Ectodermal cell (in vitro differentiated cells): ENCODE results near the gene ZBTB44.
"Not testable (repeated sequence)": the region's sequence is repeated elsewhere in the genome, so short reads cannot be mapped to it uniquely, and the experiment has no call there.

Experiments
- H3K27ac ChIP-seq: 2 replicates; pipeline ENCODE4 v1.7.0; 2013; ENCODE audit warnings: mild to moderate bottlenecking, low read depth, low read length; ENCODE audit not compliant: insufficient read depth, poor library complexity, severe bottlenecking
- H3K27me3 ChIP-seq: 2 replicates; pipeline ENCODE4 v1.7.0; 2013; ENCODE audit warnings: mild to moderate bottlenecking, low read length; ENCODE audit not compliant: insufficient read depth, control insufficient read depth, poor library complexity, severe bottlenecking
- H3K36me3 ChIP-seq: one replicate; pipeline ENCODE4 v1.7.0; 2013; ENCODE audit warnings: low read length; ENCODE audit not compliant: control insufficient read depth, insufficient read depth
- H3K4me1 ChIP-seq: one replicate; pipeline ENCODE4 v1.7.0; 2013; ENCODE audit warnings: low read length; ENCODE audit not compliant: control insufficient read depth, insufficient read depth
- H3K4me3 ChIP-seq: 2 replicates; pipeline ENCODE4 v1.7.0; 2013; ENCODE audit warnings: low read depth, low read length, control low read depth; ENCODE audit not compliant: insufficient read depth
- H3K9me3 ChIP-seq: 2 replicates; pipeline ENCODE4 v1.7.0; 2013; ENCODE audit warnings: mild to moderate bottlenecking, low read length, moderate library complexity; ENCODE audit not compliant: control insufficient read depth
- WGBS, 2 experiments: methylation state at CpG; one replicate each; pipeline ENCODE4 v1.1.7; 2013; ENCODE audit warnings: missing lambda C conversion rate in 2 of 2; 5-methylcytosine and 5-hydroxymethylcytosine counted together

Gene ZBTB44

DNA sequence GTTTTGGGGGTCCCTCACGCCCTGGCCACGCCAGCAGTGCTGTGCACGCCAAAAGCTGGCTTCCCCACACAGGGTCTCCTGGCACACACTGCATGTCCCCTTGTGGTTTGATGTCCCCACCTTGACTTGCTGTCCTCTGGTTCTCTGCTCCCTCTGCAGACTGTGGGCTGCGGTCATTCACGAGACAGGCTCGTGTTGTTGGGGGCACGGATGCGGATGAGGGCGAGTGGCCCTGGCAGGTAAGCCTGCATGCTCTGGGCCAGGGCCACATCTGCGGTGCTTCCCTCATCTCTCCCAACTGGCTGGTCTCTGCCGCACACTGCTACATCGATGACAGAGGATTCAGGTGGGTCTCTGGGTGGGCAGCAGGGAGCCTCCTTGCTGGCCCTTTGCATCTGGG, 114.9 kb downstream of the ZBTB44 start:
- Histone ChIP-seq H3K36me3 (no peaks in the 10 kb centered on the region), H3K4me1 (no peaks in the 10 kb centered on the region), H3K27ac (no peak overlapping the region), H3K27me3 (no peaks in the 10 kb centered on the region), H3K9me3 (no peaks in the 10 kb centered on the region), H3K4me3 (no peak overlapping the region)
- WGBS, 2 experiments = 96 to 97% methylated on average over 12 of the region's 12 CpGs

DNA sequence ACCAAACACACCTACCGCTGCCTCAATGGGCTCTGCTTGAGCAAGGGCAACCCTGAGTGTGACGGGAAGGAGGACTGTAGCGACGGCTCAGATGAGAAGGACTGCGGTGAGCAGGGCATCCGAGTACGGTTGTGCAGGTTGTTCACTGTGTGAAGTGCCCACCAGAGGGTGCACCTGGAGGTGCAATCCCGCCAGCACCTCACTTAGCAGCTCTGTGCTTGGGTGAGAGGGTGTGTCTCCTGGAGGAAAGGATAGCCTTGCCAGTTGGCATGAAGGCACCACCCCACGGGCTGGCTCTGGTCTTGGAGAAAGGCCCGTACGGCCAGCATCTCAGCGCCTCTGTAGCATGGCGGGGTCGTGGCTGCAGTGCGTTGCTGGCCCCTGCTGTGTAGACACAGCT, 115.8 kb downstream of the ZBTB44 start:
- Histone ChIP-seq H3K9me3 (no peaks in the 10 kb centered on the region), H3K4me3 (no peak overlapping the region), H3K36me3 (no peaks in the 10 kb centered on the region), H3K4me1 (no peaks in the 10 kb centered on the region), H3K27me3 (no peaks in the 10 kb centered on the region), H3K27ac (no peak overlapping the region)
- WGBS, 2 experiments = 94 to 95% methylated on average over 15 of the region's 15 CpGs

DNA sequence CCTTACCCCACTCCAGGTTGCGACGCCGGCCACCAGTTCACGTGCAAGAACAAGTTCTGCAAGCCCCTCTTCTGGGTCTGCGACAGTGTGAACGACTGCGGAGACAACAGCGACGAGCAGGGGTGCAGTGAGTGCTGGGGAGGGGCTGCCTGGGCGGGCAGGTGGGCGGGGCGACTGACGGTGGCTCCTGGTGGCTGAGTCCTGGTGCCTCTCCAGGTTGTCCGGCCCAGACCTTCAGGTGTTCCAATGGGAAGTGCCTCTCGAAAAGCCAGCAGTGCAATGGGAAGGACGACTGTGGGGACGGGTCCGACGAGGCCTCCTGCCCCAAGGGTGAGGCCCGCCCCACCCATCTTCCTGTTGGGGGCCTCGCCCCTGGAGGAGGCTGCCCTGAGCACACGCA, 116.4 kb downstream of the ZBTB44 start:
- no peaks in the 10 kb centered on the region for H3K4me1 ChIP-seq
- H3K4me3 ChIP-seq = no peak overlapping the region
- H3K27ac ChIP-seq = no peak overlapping the region
- WGBS, 2 experiments = 89 to 91% methylated on average over 22 of the region's 22 CpGs
- no peaks in the 10 kb centered on the region for H3K36me3 ChIP-seq
- H3K9me3 ChIP-seq = no peaks in the 10 kb centered on the region
- no peaks in the 10 kb centered on the region for H3K27me3 ChIP-seq

DNA sequence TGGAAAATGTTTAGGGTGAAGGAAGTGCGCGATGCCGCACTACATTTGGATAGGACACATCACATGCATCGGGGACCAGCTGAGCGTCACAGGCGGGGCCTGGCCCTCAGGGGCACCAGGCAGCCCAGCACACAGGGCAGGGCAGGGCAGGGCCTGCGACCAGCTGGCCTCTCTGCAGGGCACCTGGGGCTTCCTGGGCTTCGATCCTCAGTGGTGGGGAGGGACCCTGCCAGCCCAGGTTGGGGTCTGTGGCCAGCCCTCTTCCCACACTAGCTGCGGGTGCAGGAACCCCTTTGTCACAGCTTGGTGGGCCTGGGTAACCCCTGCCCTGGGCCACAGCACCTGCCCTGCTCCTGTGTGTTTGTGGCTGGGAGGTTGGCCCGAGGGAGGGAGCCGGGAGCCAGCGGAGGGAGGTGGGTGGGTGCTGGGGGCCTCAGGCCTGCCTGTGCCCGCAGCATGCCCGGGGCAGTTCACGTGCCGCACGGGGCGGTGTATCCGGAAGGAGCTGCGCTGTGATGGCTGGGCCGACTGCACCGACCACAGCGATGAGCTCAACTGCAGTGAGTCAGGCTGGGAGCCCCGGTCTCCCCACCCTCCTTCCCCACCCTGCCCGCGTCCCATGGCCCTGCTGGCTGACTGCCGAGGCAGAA, 117.2 kb downstream of the ZBTB44 start:
- Histone ChIP-seq H3K27me3 (no peaks in the 10 kb centered on the region), H3K4me1 (no peaks in the 10 kb centered on the region), H3K9me3 (no peaks in the 10 kb centered on the region), H3K36me3 (no peaks in the 10 kb centered on the region), H3K27ac (no peak overlapping the region), H3K4me3 (no peak overlapping the region)
- 94% methylated on average over 27 of the region's 27 CpGs for WGBS, 2 experiments

DNA sequence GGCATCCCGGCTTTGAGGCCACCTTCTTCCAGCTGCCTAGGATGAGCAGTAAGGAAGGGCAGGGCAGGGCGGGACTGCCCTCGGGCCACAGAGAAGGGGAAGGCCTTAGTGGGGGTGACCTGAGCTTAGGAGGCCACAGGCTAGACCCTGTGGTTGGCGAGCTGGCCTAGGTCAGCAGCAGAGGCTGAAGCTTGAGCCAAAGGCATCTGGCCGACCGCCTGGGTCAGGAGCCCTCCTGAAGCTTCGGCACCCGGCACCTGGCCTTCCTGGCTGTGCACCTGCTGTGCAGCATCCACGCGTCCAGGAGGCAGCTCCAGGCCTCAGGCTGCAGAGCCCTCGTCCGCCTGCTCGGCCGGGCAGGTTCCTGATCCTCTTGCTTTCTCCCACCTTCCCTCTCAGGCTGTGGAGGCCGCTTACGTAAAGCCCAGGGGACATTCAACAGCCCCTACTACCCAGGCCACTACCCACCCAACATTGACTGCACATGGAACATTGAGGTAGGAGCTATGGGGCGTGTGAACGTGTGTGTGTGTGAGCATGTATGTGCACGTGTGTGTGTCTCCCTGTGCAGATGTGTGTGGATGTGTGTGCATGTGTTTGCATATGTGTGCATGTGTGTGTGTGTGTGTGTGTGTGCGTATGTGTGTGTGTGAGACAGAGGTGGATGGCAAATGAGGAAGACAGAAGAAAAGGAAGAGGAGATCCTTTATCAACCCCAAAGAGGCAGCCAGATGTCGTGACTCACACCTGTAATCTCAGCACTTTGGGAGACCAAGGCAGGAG, 120.3 kb downstream of the ZBTB44 start:
- WGBS, 2 experiments = 92 to 94% methylated on average over 21 of the region's 21 CpGs
- H3K4me3 ChIP-seq = no peak overlapping the region
- no peaks in the 10 kb centered on the region for H3K9me3 ChIP-seq
- H3K27ac ChIP-seq = no peak overlapping the region
- no peaks in the 10 kb centered on the region for H3K27me3 ChIP-seq
- H3K4me1 ChIP-seq = no peaks in the 10 kb centered on the region
- no peaks in the 10 kb centered on the region for H3K36me3 ChIP-seq

DNA sequence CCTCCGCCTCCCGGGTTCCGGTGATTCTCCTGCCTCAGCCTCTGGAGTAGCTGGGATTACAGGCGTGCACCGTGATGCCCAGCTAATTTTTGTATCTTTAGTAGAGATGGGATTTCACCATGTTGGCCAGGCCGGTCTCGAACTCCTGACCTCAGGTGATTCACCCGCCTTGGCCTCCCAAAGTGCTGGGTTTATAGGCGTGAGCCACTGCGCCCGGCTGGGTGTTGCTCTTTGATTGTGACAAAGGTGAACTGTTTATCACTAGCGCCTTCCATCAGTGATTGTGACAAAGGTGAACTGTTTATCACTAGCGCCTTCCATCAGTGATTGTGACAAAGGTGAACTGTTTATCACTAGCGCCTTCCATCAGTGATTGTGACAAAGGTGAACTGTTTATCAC, 121.2 kb downstream of the ZBTB44 start:
- not testable (repeated sequence) for H3K4me1 ChIP-seq, H3K36me3 ChIP-seq, H3K27ac ChIP-seq, H3K9me3 ChIP-seq, H3K27me3 ChIP-seq, H3K4me3 ChIP-seq
- 90 to 94% methylated on average over 12 to 13 of the region's 14 CpGs for WGBS, 2 experiments

DNA sequence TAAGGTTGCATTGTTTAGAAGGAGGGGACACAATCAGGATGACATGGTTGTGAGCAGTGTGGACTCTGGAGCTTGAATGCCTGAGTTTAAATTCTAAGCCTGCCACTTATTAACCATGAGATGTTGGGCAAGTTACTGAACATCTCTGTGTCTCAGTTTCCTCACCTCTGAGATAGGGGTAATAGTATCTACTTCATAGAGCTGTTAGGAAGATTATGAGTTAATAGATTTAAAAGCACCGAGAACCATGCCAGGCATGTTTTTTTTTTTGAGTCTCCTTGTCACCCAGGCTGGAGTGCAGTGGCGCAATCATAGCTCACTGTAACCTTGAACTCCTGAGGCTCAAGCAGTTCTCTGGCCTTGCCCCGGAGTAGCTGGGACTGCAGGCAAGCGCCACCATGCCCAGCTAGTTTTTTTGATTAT, 121.9 kb downstream of the ZBTB44 start:
- no peak overlapping the region for H3K4me3 ChIP-seq
- no peaks in the 10 kb centered on the region for H3K27me3 ChIP-seq
- no peaks in the 10 kb centered on the region for H3K4me1 ChIP-seq
- WGBS, 2 experiments = 91 to 94% methylated on average over 4 of the region's 4 CpGs
- no peaks in the 10 kb centered on the region for H3K36me3 ChIP-seq
- H3K9me3 ChIP-seq = no peaks in the 10 kb centered on the region
- H3K27ac ChIP-seq = no peak overlapping the region

DNA sequence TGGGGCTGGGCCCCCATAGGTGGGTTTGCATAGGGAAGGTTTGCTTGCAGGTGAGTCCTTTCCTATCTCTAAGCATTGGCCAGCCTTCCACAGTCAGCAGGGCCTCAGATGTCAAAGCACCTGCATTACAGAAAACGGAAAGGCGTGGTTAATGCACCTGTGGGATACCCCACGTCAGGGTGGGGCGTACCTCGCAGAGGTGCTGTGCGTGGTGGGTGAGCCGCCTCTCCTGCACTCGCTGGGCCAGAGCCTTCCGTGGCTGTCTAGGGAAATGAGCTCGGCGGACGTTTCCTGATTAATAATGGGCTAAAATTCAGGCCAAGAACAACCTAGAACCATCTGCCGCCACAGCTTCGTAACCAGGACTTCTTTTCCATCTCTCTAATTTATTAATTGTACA, 122.8 kb downstream of the ZBTB44 start:
- H3K27ac ChIP-seq = no peak overlapping the region
- no peaks in the 10 kb centered on the region for H3K9me3 ChIP-seq
- no peaks in the 10 kb centered on the region for H3K4me1 ChIP-seq
- no peak overlapping the region for H3K4me3 ChIP-seq
- WGBS, 2 experiments = 95 to 96% methylated on average over 14 of the region's 14 CpGs
- no peaks in the 10 kb centered on the region for H3K36me3 ChIP-seq
- H3K27me3 ChIP-seq = no peaks in the 10 kb centered on the region

DNA sequence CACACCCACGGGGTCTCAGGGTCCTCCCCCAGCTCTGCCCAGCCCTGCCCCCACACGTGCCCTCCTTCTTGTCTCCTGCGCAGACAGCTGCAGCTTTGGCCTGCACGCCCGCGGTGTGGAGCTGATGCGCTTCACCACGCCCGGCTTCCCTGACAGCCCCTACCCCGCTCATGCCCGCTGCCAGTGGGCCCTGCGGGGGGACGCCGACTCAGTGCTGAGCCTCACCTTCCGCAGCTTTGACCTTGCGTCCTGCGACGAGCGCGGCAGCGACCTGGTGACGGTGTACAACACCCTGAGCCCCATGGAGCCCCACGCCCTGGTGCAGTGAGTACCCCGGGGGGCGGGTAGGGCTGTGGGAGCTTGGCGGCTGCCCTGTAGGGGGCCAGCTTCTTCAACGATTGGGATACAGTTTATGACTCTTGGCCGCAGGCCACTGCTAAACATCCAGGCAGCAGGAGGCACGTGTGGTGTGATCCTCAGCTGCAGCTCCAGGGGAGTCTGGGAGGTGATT, 124.3 kb downstream of the ZBTB44 start:
- no peaks in the 10 kb centered on the region for H3K4me1 ChIP-seq
- 93% methylated on average over 29 of the region's 29 CpGs for WGBS, 2 experiments

DNA sequence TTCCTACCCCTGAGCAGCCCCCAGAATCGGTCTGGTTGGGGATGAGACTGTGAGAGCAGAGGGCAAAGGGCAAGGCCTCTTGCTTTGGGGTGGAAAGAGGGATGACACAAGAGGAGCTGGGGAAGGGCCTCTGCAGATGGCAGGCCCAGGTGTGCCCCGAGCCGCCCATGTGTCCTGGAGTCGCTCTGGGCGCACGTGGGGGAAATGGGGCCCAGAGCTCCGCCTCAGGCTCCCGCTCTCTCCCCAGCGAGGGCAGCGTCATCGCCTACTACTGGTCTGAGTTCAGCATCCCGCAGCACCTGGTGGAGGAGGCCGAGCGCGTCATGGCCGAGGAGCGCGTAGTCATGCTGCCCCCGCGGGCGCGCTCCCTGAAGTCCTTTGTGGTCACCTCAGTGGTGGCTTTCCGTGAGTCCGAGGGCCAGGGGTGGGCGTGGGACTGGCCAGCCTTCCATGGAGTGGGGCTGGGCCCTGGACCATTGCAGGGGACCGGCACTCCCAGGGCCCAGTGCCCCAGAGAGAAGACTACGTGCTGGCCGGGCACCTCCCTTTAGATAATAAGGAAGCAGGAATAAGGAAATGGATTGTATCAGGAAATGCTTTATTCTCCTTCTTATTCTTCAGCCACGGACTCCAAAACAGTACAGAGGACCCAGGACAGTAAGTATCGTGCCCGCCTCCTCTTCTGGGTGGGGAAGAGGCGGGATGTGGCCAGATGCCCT, 125.1 kb downstream of the ZBTB44 start:
- Histone ChIP-seq H3K36me3 (no peaks in the 10 kb centered on the region), H3K4me3 (no peak overlapping the region), H3K27me3 (no peaks in the 10 kb centered on the region), H3K4me1 (no peaks in the 10 kb centered on the region), H3K9me3 (no peaks in the 10 kb centered on the region), H3K27ac (no peak overlapping the region)
- 93 to 95% methylated on average over 32 of the region's 32 CpGs for WGBS, 2 experiments

More for the DNA sequence above, 124.3 kb downstream of the ZBTB44 start:
- no peak overlapping the region for H3K27ac ChIP-seq
- H3K27me3 ChIP-seq = no peaks in the 10 kb centered on the region
- H3K9me3 ChIP-seq = no peaks in the 10 kb centered on the region
- H3K36me3 ChIP-seq = no peaks in the 10 kb centered on the region
- no peak overlapping the region for H3K4me3 ChIP-seq
